Epithelial cell of umbilical artery (primary cell): Measurements from ENCODE around the gene B4GALT3. TPM values are rescaled to one million over a fixed set of nuclear protein-coding genes. Genes with fewer than 3 reads are reported as not detected.

Experiments used
- total RNA-seq: library from RNA; depleted of rRNA; stranded (reverse); fragments of >200 nt; gene quantifications from 2 replicates; pipeline ENCODE4 v1.2.3, GENCODE V29; 2014

B4GALT3 gene
- 18.5 and 19.8 TPM in 2 replicates for total RNA-seq

DNA sequence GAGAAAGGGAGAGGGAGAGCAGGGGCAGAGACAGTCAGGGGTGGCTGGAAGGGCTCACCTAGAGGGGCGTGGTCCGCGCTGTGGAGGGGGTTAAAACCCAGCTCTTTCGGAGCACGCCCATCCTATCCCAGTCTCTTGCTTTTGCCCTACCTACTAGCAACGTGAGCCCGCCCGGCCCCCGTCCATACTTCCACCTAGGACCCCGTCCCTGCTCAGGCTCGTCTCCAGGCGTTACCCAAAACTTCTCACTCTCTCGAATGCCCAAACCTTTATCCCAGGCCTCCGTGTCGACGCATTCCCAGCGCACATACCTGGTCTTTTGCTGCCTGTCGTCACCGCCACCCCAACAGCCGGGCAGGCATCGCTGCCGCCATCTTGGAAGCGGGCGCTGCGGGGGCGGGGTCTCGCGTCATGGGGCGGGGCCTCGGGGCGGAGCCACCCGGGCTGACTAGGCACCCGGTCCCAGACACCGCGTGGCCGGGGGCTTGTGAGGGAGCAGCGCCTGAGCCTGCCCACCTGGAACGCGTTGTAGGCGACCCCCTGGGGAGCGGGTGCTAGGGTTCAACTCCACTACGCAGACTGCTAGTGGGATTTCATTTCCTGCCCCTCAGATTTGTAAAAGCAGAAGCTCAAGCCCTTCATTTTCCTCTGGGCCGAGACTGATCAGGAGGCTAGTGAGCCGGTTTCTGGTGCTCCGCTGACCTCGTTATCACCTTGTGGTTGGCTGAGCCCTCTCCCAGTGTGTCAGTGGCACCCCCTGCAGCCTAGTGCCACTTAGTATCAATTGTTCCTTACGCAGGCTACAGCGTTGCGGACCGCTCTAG is at the start of gene B4GALT3:
Gene B4GALT3 (minus strand): TSS at position 396 of the 824 bp plus-strand sequence. CDS start 1,447 bp downstream, outside the sequence.

DNA sequence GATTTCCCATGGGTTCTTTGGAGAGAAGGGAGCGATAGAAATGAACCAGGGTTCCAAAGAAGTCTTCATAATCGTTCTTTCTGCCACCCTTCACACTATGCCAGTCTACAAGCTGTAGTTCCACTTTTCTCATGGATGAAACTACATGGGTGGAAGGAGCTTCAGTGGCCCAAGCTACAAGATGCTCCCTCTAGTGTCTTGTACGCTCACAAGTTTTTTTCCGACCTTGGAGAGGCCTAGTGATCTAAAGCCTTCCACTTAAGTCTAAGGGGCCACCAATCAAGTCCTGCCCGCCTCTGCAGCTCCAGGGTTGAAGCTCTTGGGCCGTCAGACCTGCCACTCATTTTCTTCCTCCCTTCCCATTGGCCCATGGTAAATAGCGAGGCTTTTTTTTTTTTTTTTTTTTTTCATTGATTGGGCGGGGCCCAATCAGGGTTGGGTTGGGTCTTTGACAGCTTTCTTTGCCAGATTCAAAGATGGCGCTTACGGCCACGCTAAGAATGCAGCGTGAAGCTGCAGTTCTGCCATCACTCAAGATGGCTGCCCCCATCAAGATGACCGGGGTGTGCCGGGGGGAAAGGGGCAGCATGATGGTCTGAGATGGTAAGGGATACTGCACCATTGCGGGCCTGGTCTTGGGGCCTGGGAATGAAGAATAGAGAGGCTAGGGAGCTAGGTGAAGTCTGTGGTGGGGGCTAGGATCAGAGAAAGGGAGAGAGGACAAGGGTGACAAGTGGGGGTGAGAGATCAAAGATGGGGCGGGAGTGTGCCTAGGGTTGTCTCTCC is 48.4 kb upstream of the B4GALT3 start, which contains the start of gene TOMM40L:
Gene TOMM40L (plus strand): TSS at position 527 of the 786 bp plus-strand sequence. CDS start 430 bp downstream, outside the sequence.

DNA sequence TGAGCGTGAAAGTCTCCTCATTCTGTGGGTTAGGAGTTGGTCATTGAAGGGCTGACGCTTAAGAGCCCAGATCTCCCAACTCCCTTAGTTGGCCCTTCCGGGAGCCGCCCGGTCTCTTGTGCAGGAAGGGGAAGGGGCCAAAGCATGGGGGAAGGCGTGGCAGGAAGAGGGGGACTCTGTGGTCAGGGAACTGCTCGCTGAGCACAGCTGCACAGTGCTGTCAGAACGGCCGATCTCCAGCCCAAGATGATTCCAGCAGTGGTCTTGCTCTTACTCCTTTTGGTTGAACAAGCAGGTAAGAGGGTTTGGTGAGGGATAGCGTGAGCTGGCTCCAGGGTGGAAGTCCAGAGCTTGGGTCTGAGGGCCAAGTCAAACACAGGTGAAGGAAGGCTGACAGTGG is 37.8 kb upstream of the B4GALT3 start, which contains the start of gene FCER1G:
Gene FCER1G (plus strand): TSS at position 220 of the 400 bp plus-strand sequence. CDS start 27 bp downstream, at position 247.

DNA sequence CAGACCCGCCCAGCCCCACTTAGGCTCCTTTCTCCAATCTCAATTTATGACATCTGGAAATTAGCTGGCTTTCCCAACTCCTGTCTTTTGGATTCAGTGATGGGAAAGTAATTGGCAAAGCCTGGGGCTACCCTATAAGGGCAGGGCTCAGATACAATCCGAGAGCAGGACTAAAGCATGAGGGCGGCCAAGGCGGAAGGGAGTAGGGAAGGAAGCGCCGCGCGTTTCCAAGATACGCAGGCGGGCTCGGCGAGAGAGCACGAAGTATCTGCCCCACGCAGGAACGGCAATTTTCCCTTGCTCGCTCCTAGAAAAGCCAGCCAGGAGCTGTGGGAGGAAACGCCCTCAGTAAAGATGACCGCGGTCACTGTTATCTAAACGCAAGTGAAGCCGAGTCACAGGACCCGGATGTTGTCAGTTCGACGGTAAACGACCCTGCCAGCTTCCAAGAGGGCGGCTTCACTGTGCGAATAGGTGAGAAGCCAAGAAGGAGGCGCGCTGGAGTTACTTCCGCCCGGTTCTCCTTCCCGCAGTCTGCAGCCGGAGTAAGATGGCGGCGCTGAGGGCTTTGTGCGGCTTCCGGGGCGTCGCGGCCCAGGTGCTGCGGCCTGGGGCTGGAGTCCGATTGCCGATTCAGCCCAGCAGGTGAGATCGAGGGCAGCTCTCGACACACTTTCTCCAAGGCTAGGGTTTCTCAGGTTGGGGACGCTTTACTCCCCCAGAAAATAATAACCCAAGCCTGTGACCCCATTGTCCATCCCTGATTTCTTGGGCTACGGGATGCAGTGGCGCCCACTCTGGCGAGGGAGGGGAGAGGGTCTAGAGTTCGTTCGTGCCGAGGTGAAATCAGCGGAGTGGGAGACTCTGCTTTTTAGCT is 24.8 kb upstream of the B4GALT3 start, which contains the start of gene NDUFS2:
Gene NDUFS2 (plus strand): TSS at position 532 of the 877 bp plus-strand sequence. CDS start 19 bp downstream, at position 551.

DNA sequence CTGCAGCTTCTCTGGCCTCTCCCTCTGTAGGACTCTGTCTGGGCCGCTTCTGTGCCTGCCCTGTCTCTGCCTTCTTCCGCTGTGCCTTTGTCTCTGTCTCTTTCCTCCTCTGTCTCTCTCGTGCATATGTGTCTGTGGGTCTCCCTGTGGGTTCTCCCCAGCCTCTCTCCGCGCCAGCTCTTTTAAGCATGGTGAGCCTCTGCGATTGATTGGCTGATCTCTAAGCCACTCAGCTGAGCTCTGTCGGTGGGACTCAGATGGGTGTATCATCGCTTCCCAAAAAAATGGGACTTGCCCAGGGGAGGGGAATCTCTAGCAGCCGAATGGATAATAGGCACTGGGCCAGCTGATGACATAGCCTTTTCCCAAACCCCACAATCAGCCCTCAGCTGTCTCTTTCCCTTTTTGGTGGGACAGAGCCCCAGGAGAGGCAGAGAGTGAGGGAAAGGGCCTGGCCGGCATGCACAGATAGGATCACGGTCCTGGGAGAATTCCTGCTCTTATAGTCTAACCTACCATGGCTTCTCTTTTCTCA is 21.7 kb upstream of the B4GALT3 start, which contains the start of gene ADAMTS4:
Gene ADAMTS4 (minus strand): TSS at position 158 of the 535 bp plus-strand sequence. CDS start 427 bp downstream, outside the sequence.

DNA sequence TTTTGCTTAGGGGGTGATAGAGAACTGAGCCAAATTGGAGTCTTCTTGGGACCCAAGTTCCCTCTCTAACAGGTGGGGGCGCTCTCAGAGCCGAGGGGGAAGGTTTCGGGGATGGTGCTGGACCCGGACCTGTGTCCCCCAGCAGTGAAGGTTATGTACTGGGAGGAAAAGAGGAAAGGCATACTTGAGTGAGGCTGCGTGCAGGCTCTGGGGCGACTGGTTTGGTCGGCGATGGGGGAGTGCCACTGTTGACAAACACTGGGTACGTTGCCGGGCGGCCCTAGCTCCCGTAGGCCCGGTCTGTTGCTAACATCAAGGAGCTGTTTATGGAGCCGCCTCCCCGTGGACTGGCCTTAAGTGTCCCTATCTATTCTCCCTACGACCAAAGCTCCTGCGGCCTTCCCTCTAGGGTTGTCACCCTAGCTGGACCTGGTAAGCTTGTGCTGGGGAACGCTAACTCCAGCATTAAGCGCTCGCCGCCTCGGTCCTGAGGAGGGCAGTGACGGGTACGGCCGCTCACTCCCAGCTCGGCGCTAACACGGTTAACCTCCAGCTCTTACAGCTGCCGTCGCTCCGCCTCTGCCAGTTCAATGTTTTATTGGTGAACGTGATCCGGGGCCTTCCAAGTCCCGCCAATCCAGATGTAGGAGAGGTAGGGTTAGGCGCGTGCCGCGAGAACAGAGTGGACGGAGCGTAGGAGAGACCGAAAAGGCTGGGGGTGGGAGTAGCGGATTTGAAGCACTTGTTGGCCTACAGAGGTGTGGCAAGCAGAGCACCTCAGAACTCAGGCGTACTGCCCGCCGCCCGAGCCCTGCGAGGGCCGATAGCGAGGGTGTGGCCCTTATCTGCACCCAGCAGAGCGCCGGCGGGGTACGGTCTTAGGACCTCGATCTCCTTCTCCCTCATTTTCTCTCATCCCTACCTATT is 11.3 kb downstream of the B4GALT3 start, which contains the start of gene PPOX:
Gene PPOX (plus strand): TSS at position 685 of the 927 bp plus-strand sequence. CDS start 422 bp downstream, outside the sequence.

DNA sequence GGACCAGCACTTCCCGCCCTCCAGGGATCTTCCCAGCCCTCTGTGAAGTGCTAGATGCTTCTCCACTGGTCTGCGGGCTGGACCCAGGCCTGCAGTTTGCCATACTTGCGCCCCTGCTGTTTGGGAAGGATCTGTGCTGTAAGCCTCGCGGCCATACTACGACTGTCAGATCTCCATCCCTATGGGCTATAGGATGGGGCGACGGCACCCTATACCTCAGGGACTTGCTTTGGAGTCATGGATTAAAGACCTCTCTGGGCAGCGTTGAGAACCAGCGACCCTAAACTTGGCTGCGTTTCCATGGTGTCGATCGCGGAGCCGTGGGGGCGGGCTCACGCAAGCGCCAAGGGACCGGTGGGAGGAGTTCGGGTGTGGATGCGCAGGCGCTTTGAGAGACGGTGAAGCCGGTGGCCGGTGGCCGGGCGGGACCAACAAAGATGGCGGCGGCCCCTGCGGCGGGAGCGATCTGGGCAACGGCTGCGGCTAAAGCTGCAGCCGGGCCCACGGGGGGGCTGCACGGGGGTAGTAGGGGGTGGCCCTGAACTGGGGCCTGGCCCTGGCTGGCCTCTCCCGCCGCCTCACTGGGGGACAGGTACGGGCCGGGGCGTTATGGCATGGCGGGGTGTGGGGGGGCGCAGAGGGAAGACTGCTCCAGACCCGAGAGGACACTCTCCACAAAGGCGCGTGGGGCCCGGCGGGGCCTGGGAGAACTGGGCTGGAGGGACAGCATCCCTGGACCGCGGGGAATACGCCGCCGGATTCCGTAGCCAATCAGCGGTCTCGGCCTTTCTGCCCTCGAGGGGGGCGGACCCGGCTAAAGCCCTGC is 18.0 kb downstream of the B4GALT3 start, which contains the start of gene USP21:
Gene USP21 (plus strand): TSS at position 414 of the 826 bp plus-strand sequence. CDS start 1,141 bp downstream, outside the sequence.

DNA sequence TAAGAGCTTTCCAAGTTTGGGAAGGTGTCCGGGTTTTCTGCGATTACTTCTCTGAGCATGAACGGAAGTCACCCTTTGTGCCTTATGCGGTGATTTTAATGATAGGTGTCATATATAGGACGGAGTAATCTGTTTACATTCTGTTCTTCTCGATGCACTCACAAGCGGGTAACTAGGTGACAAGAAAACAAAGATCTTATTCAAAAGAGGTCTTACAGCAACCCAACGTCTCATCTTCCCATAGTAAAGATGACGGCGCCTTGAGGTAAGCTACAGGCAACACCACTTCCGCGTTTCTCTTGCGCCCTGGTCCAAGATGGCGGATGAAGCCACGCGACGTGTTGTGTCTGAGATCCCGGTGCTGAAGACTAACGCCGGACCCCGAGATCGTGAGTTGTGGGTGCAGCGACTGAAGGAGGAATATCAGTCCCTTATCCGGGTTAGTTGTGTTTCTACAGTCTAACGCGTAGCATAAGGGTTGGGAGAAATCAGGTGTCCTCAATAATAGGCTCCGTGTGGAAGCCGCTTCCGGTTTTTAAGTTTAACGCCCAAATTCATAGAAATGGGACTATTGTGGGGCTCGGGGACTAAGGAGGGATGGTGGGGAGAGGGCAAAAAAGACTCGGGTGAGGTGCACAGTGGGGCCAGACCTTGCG is 23.5 kb downstream of the B4GALT3 start, which contains the start of gene UFC1:
Gene UFC1 (plus strand): TSS at position 297 of the 656 bp plus-strand sequence. CDS start 20 bp downstream, at position 317.

DNA sequence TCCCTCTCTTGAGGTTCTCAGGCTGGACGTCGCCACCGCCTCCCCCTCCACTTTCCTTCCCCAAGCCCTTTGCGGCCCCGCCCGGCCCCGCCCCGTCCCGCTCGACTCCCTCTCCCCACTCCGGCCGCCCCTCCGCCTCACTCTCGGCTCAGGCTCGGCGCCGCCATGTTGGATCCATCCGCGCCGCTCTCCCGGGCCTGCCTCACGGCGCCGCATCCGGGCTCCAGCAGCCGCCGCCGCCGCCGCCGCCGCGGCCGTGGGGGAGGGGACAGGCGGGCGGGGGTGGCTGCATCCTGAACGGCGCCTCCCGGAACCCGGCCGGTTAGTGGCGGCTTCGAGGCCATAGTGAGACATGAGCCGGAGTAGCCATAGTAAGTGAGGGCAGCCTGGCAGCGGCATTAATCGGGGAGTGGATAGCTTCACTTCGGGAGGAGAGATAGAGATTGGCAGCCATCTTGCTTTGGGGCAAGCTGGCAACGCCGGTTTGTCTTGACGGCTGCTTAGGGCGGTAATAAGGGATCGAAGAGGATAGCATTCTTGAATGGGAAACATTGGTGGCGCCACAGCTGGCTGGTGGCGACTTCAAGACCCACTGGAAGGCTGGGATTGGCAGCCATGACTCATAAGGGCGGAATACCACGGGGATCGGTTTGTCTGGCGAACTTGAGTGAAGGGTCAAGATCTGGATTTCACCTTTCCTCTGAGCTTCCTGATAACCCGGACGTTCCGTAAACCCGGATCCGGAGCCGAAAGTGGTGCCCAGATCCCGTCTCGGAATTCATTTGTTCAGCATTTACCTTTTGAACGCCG is 44.7 kb downstream of the B4GALT3 start, which contains the start of gene DEDD:
Gene DEDD (minus strand): TSS at position 258 of the 810 bp plus-strand sequence. CDS start 8,205 bp downstream, outside the sequence.

Other genes with a start within 250 kb of the B4GALT3 start
- gene ITLN2, start 222.7 kb downstream of the B4GALT3 start, total RNA-seq: not detected in 2 replicates
- 104 and 115 TPM in 2 replicates for gene F11R, start 156.4 kb downstream of the B4GALT3 start, total RNA-seq
- 38.3 and 82.1 TPM in 2 replicates for gene TSTD1, start 138.5 kb downstream of the B4GALT3 start, total RNA-seq
- gene USF1, start 131.5 kb downstream of the B4GALT3 start, total RNA-seq: 81.5 and 113 TPM in 2 replicates
- not detected in 2 replicates for gene ARHGAP30, start 107.6 kb downstream of the B4GALT3 start, total RNA-seq
- 0.15 and 0.32 TPM in 2 replicates for gene NECTIN4, start 87.9 kb downstream of the B4GALT3 start, total RNA-seq
- gene KLHDC9, start 79.1 kb downstream of the B4GALT3 start, total RNA-seq: 0.65 and 2.9 TPM in 2 replicates
- gene PFDN2, start 59.5 kb downstream of the B4GALT3 start, total RNA-seq: 96.8 and 148 TPM in 2 replicates
- gene NIT1, start 59.4 kb downstream of the B4GALT3 start, total RNA-seq: 9.7 and 14.7 TPM in 2 replicates
- gene DEDD, start 44.8 kb downstream of the B4GALT3 start, total RNA-seq: 31.2 and 35.4 TPM in 2 replicates
- 105 and 141 TPM in 2 replicates for gene UFC1, start 23.5 kb downstream of the B4GALT3 start, total RNA-seq
- 3.3 and 5.5 TPM in 2 replicates for gene USP21, start 18.0 kb downstream of the B4GALT3 start, total RNA-seq
- gene PPOX, start 11.1 kb downstream of the B4GALT3 start, total RNA-seq: 16.3 and 17.5 TPM in 2 replicates
- 16.0 and 16.6 TPM in 2 replicates for gene ADAMTS4, start 21.5 kb upstream of the B4GALT3 start, total RNA-seq
- 206 and 233 TPM in 2 replicates for gene NDUFS2, start 24.9 kb upstream of the B4GALT3 start, total RNA-seq
- gene FCER1G, start 37.8 kb upstream of the B4GALT3 start, total RNA-seq: not detected in 2 replicates
- not detected in 2 replicates for gene APOA2, start 46.1 kb upstream of the B4GALT3 start, total RNA-seq
- 15.9 and 21.9 TPM in 2 replicates for gene TOMM40L, start 48.6 kb upstream of the B4GALT3 start, total RNA-seq
- gene NR1I3, start 60.7 kb upstream of the B4GALT3 start, total RNA-seq: not detected in 2 replicates
- not detected in 2 replicates for gene PCP4L1, start 81.2 kb upstream of the B4GALT3 start, total RNA-seq
- 0.15 and 0.32 TPM in 2 replicates for gene MPZ, start 132.5 kb upstream of the B4GALT3 start, total RNA-seq
- 22.1 and 46.2 TPM in 2 replicates for gene SDHC, start 136.9 kb upstream of the B4GALT3 start, total RNA-seq
- gene CFAP126, start 190.4 kb upstream of the B4GALT3 start, total RNA-seq: not detected in 2 replicates